H1 (cell line): ENCODE measurements around the gene NDUFA3. TPM values are rescaled to one million over a fixed set of nuclear protein-coding genes. Genes with fewer than 3 reads are reported as not detected.

Experiments
- CTCF ChIA-PET: fragments of 300-600 bp; sonication (Branson Sonifier 250); formaldehyde crosslinking; loops from one replicate; lab custom pipeline; 2021; ENCODE audit not compliant: partially characterized antibody; lab: Charles Lee
- POLR2A ChIA-PET: fragments of 300-600 bp; sonication (Branson Sonifier 250); formaldehyde crosslinking; loops from one replicate; lab custom pipeline; 2021; ENCODE audit warnings: inconsistent platforms; ENCODE audit not compliant: partially characterized antibody; lab: Charles Lee
- DNase-seq, 2 experiments: peaks; one replicate each; pipeline versions ENCODE4 v3.0.0 to v3.0.0-alpha.2; 2010 to 2022; ENCODE audit warnings: low spot score in 2 of 2, low read depth in 1 of 2, mixed read lengths in 1 of 2
- FAIRE-seq: peaks from 2 replicates; lab custom pipeline; 2011; peaks lifted over from hg19 to GRCh38; lab: Jason Lieb, UNC
- H2AFZ ChIP-seq: 2 replicates; pipeline ENCODE4 v1.8.1; 2012; ENCODE audit warnings: low read length, inconsistent platforms
- H2AK5ac ChIP-seq: 2 replicates; pipeline ENCODE4 v1.6.1; 2013; ENCODE audit warnings: low read depth, low read length
- H2BK120ac ChIP-seq: replicated peaks from 2 replicates; pipeline ENCODE3; 2013; ENCODE audit warnings: low read depth, low read length, inconsistent platforms
- H2BK12ac ChIP-seq: 2 replicates; pipeline ENCODE4 v1.6.1; 2013; ENCODE audit warnings: low read depth, low read length
- H2BK15ac ChIP-seq: 2 replicates; pipeline ENCODE4 v1.6.1; 2013; ENCODE audit warnings: low read length
- H2BK20ac ChIP-seq: 2 replicates; pipeline ENCODE4 v1.6.1; 2013; ENCODE audit warnings: low read length
- H2BK5ac ChIP-seq: 2 replicates; pipeline ENCODE4 v1.6.1; 2013; ENCODE audit warnings: low read depth, low read length
- H3K14ac ChIP-seq: 2 replicates; pipeline ENCODE4 v1.6.1; 2013; ENCODE audit warnings: inconsistent platforms; ENCODE audit not compliant: insufficient read length
- H3K18ac ChIP-seq: 2 replicates; pipeline ENCODE4 v1.6.1; 2013; ENCODE audit warnings: low read length; ENCODE audit errors: extremely low read depth
- H3K23ac ChIP-seq: 2 replicates; pipeline ENCODE4 v1.6.1; 2013; ENCODE audit warnings: inconsistent platforms; ENCODE audit not compliant: insufficient read length
- H3K23me2 ChIP-seq: 2 replicates; pipeline ENCODE4 v1.6.1; 2013; ENCODE audit warnings: low read depth, low read length
- H3K27ac ChIP-seq: 2 replicates; pipeline ENCODE4 v1.6.1; 2011; ENCODE audit warnings: low read depth, low read length, inconsistent platforms
- H3K27me3 ChIP-seq, 4 experiments: replicated peaks in 1 of 4; 1 replicate in 1 of 4; 2 replicates in 3 of 4; pipeline versions ENCODE4 v1.6.1 to v1.8.1; 2011 to 2013; ENCODE audit warnings: low read length in 3 of 4, mild to moderate bottlenecking in 3 of 4, inconsistent platforms in 2 of 4, mixed read lengths in 2 of 4, moderate library complexity in 1 of 4; ENCODE audit not compliant: control insufficient read depth in 3 of 4, insufficient read depth in 3 of 4; ENCODE audit errors: extremely low read depth in 1 of 4
- H3K36me3 ChIP-seq, 4 experiments: 2 replicates each; pipeline versions ENCODE4 v1.6.1 to v1.8.1; 2011 to 2013; ENCODE audit warnings: mild to moderate bottlenecking in 4 of 4, low read length in 3 of 4, moderate library complexity in 2 of 4, control low read depth in 1 of 4, inconsistent platforms in 1 of 4; ENCODE audit not compliant: insufficient read depth in 4 of 4, control insufficient read depth in 2 of 4
- H3K4ac ChIP-seq: replicated peaks from 2 replicates; pipeline ENCODE3; 2013; ENCODE audit warnings: low read length, low read depth, mixed read lengths, inconsistent platforms; ENCODE audit not compliant: insufficient read length
- H3K4me1 ChIP-seq, 4 experiments: replicated peaks in 1 of 4; 1 replicate in 1 of 4; 2 replicates in 3 of 4; pipeline versions ENCODE4 v1.6.1 to v1.8.1; 2011 to 2013; ENCODE audit warnings: low read length in 3 of 4, inconsistent platforms in 2 of 4, mixed read lengths in 1 of 4; ENCODE audit not compliant: insufficient read depth in 4 of 4, control insufficient read depth in 3 of 4
- H3K4me2 ChIP-seq, 2 experiments: 2 replicates each; pipeline versions ENCODE4 v1.6.1 to v1.8.1; 2011 to 2013; ENCODE audit warnings: low read depth in 2 of 2, low read length in 2 of 2, control low read depth in 1 of 2, inconsistent platforms in 1 of 2, mild to moderate bottlenecking in 1 of 2; ENCODE audit not compliant: insufficient read depth in 1 of 2
- H3K4me3 ChIP-seq, 4 experiments: fragments of 200-600, 300-600 bp in 1 of 4; sonication (generic), shearing (Covaris generic), sonication (Bioruptor Twin) in 1 of 4; 2 replicates each; pipeline versions ENCODE4 v1.5.1 to v1.8.1; 2011 to 2016; ENCODE audit warnings: low read length in 4 of 4, low read depth in 3 of 4, control low read depth in 2 of 4, inconsistent platforms in 2 of 4, mild to moderate bottlenecking in 2 of 4, mixed read lengths in 1 of 4, moderate library complexity in 1 of 4; ENCODE audit not compliant: insufficient read depth in 2 of 4; ENCODE audit errors: extremely low read depth in 1 of 4
- H3K56ac ChIP-seq: replicated peaks from 2 replicates; pipeline ENCODE3; 2013; ENCODE audit warnings: low read depth, mild to moderate bottlenecking, mixed read lengths, low read length, inconsistent platforms; ENCODE audit not compliant: insufficient read length
- H3K79me1 ChIP-seq: 2 replicates; pipeline ENCODE4 v1.6.1; 2013; ENCODE audit warnings: low read depth, low read length, control low read depth
- H3K79me2 ChIP-seq, 2 experiments: 2 replicates each; pipeline versions ENCODE4 v1.6.1 to v1.8.1; 2012 to 2013; ENCODE audit warnings: low read length in 2 of 2, mild to moderate bottlenecking in 2 of 2, inconsistent platforms in 1 of 2; ENCODE audit not compliant: insufficient read depth in 2 of 2, control insufficient read depth in 1 of 2
- H3K9ac ChIP-seq, 4 experiments: replicated peaks in 1 of 4; 1 replicate in 1 of 4; 2 replicates in 3 of 4; pipeline versions ENCODE4 v1.6.1 to v1.8.1; 2011 to 2013; ENCODE audit warnings: low read depth in 3 of 4, low read length in 3 of 4, control low read depth in 2 of 4, mild to moderate bottlenecking in 2 of 4, moderate library complexity in 2 of 4, inconsistent platforms in 1 of 4; ENCODE audit errors: extremely low read depth in 1 of 4
- H3K9me3 ChIP-seq, 2 experiments: 2 replicates each; pipeline versions ENCODE4 v1.6.1 to v1.8.1; 2012 to 2013; ENCODE audit warnings: mild to moderate bottlenecking in 2 of 2, moderate library complexity in 2 of 2, control low read depth in 1 of 2, inconsistent platforms in 1 of 2, low read depth in 1 of 2, low read length in 1 of 2, mixed read lengths in 1 of 2; ENCODE audit not compliant: insufficient read depth in 2 of 2
- H4K20me1 ChIP-seq, 2 experiments: replicated peaks in 1 of 2; 2 replicates each; pipeline versions ENCODE3 to v1.8.1; 2011 to 2013; ENCODE audit warnings: inconsistent platforms in 2 of 2, low read length in 2 of 2, mild to moderate bottlenecking in 1 of 2; ENCODE audit not compliant: insufficient read depth in 2 of 2, control insufficient read depth in 1 of 2
- H4K5ac ChIP-seq: 2 replicates; pipeline ENCODE4 v1.6.1; 2013; ENCODE audit warnings: low read length, low read depth, mixed read lengths, inconsistent platforms; ENCODE audit not compliant: insufficient read length
- H4K8ac ChIP-seq: 2 replicates; pipeline ENCODE4 v1.8.0; 2013; ENCODE audit warnings: mild to moderate bottlenecking, moderate library complexity, low read length, inconsistent platforms; ENCODE audit not compliant: insufficient read depth; ENCODE audit errors: extremely low read depth
- H4K91ac ChIP-seq: replicated peaks from 2 replicates; pipeline ENCODE3; 2013; ENCODE audit warnings: low read length, mixed read lengths, inconsistent platforms; ENCODE audit not compliant: insufficient read length
- ATF3 ChIP-seq: IDR thresholded peaks from 2 replicates; pipeline ENCODE4 v1.6.1; 2011; ENCODE audit warnings: low read depth, mild to moderate bottlenecking, low read length; ENCODE audit not compliant: insufficient read depth
- CTCF ChIP-seq, 3 experiments: IDR thresholded peaks; 1 replicate in 2 of 3; 2 replicates in 1 of 3; pipeline versions ENCODE4 v1.5.1 to v1.6.1; 2011; ENCODE audit warnings: low read length in 3 of 3, mild to moderate bottlenecking in 3 of 3, inconsistent platforms in 2 of 3, low read depth in 1 of 3, moderate library complexity in 1 of 3; ENCODE audit not compliant: insufficient read depth in 1 of 3; ENCODE audit errors: control extremely low read depth in 1 of 3
- PHF8 ChIP-seq: fragments of 200-600 bp; sonication (generic); conservative IDR thresholded peaks from 2 replicates; pipeline ENCODE4 v1.7.1; 2012; ENCODE audit warnings: low read depth, mild to moderate bottlenecking, inconsistent platforms, low read length, moderate library complexity
- POLR2A ChIP-seq, 2 experiments: IDR thresholded peaks; 1 replicate in 1 of 2; 2 replicates in 1 of 2; pipeline ENCODE4 v1.6.1; 2011; ENCODE audit warnings: low read depth in 2 of 2, low read length in 2 of 2, mild to moderate bottlenecking in 2 of 2; ENCODE audit errors: control extremely low read depth in 1 of 2
- POU5F1 ChIP-seq: IDR thresholded peaks from 2 replicates; pipeline ENCODE4 v1.6.1; 2011; ENCODE audit warnings: low read depth, mild to moderate bottlenecking, low read length, moderate library complexity
- RFX5 ChIP-seq: IDR thresholded peaks from 2 replicates; pipeline ENCODE4 v1.6.1; 2011; ENCODE audit warnings: low read depth, low read length, improper control_type of control experiment, borderline replicate concordance
- SIRT6 ChIP-seq: IDR thresholded peaks from one replicate; pipeline ENCODE4 v1.7.1; 2012; ENCODE audit warnings: low read length, inconsistent platforms
- TBP ChIP-seq: IDR thresholded peaks from 2 replicates; pipeline ENCODE4 v1.6.1; 2011; ENCODE audit warnings: low read depth, low read length, improper control_type of control experiment
- TCF12 ChIP-seq: IDR thresholded peaks from 2 replicates; pipeline ENCODE4 v1.6.1; 2011; ENCODE audit warnings: low read depth, mild to moderate bottlenecking, low read length
- WGBS, 2 experiments: shearing (Covaris generic) in 1 of 2; methylation state at CpG; one replicate each; pipeline versions ENCODE4 v1.1.6 to v1.1.7; 2013 to 2015; ENCODE audit warnings: low lambda C conversion rate in 2 of 2, mixed read lengths in 2 of 2, inconsistent platforms in 1 of 2, low coverage in 1 of 2, missing lambda C conversion rate in 1 of 2; ENCODE audit not compliant: insufficient replicate concordance in 2 of 2, insufficient coverage in 1 of 2, insufficient read length in 1 of 2; ENCODE audit errors: extremely low coverage in 1 of 2, missing lambda C conversion rate in 1 of 2; 5-methylcytosine and 5-hydroxymethylcytosine counted together
- polyA plus RNA-seq, 7 experiments: library from polyadenylated mRNA; depleted of rRNA in 3 of 7; stranded (reverse) in 5 of 7; unstranded in 2 of 7; fragments of >200 nt in 5 of 7; fragments of 200-250 nt in 2 of 7; gene quantifications; 1 replicate in 5 of 7; 2 replicates in 1 of 7; 4 replicates in 1 of 7; pipeline versions ENCODE4 v1.2.1 to v1.2.3, GENCODE V29; 2011 to 2013; ENCODE audit warnings: missing spikeins in 2 of 7, mixed read lengths in 2 of 7
- total RNA-seq: library from RNA; stranded (reverse); fragmentation: NEBNext Ultra II Directional; extraction: Animal tissue kit (Norgen Biotek cat#: 25700); gene quantifications from 2 replicates; pipeline ENCODE4 v1.2.1, GENCODE V29; 2021

Gene NDUFA3
- total and polyA plus RNA-seq, 2 of the 8 experiments (the other 6 are each of a cell fraction or from before 2014, with no cell fraction given) = 175 to 208 TPM

- DNase-seq (no peak), FAIRE-seq (no peak)
- Histone ChIP-seq H4K91ac (no peak overlapping the region), H2AK5ac (no peak overlapping the region), H3K4me3 (no peak overlapping the region), H3K4me1 (peaks cover 0 to 22% (median 7%) of the 10 kb centered on the region in 4 experiments; a peak in 5 of 7 replicates), H2BK12ac (no peak overlapping the region), H2BK5ac (no peak overlapping the region), H2BK20ac (no peak overlapping the region), H3K9me3 (no peaks in the 10 kb centered on the region), H3K18ac (no peak overlapping the region), H3K27ac (no peak overlapping the region), H3K4ac (no peak overlapping the region), H3K79me2 (peaks cover 27 to 50% of the 10 kb centered on the region in 2 experiments), H3K56ac (no peak overlapping the region), H4K20me1 (peaks cover 36 to 58% of the 10 kb centered on the region in 2 experiments), H4K5ac (no peak overlapping the region), H2AFZ (no peak overlapping the region), H3K4me2 (no peak overlapping the region), H3K27me3 (no peaks in the 10 kb centered on the region), H3K36me3 (peaks cover 36 to 57% (median 51%) of the 10 kb centered on the region in 4 experiments), H4K8ac (no peak overlapping the region), H2BK15ac (no peak overlapping the region), H3K23ac (no peak overlapping the region), H3K14ac (no peak overlapping the region), H3K9ac (no peak overlapping the region), H2BK120ac (no peak overlapping the region), H3K79me1 (peaks cover 23% of the 10 kb centered on the region), H3K23me2 (peaks cover 4% of the 10 kb centered on the region; the same call in 1 of the 2 replicates)
- 85% methylated on average over 7 of the region's 7 CpGs; no CpG with 5 or more reads in 1 of the 2 experiments for WGBS, 2 experiments
- no peak for TF ChIP-seq SIRT6
- TF ChIP-seq PHF8 = no peak
- no peak for TF ChIP-seq POLR2A (IDR thresholded peaks at IDR 0.05; ENCODE audit: control extremely low read depth in 1 of 2, low read depth in 2 of 2, low read length in 2 of 2)
- TF ChIP-seq CTCF (IDR thresholded peaks at IDR 0.05; ENCODE audit: control extremely low read depth in 1 of 3, insufficient read depth in 1 of 3, low read depth in 1 of 3, low read length in 3 of 3) = no peak
- no peak for TF ChIP-seq TCF12
- TF ChIP-seq RFX5 = no peak
- TF ChIP-seq POU5F1 = no peak
- no peak for TF ChIP-seq ATF3
- no peak for TF ChIP-seq TBP
- ChIA-PET CTCF (no interaction called here), POLR2A (interaction anchor here (1.8 to 15.7 kb wide), 2 partner anchors 12 to 27 kb away, joined by 5 to 348 read pairs; partner anchors contain the start of genes LENG1, PRPF31 and TFPT)
These were observed 39.6 kb downstream of the NDUFA3 start for GRCh38 chr19:54142166-54142780.
